Measurements from ENCODE around the gene SNX27.

Gene SNX27

DNA sequence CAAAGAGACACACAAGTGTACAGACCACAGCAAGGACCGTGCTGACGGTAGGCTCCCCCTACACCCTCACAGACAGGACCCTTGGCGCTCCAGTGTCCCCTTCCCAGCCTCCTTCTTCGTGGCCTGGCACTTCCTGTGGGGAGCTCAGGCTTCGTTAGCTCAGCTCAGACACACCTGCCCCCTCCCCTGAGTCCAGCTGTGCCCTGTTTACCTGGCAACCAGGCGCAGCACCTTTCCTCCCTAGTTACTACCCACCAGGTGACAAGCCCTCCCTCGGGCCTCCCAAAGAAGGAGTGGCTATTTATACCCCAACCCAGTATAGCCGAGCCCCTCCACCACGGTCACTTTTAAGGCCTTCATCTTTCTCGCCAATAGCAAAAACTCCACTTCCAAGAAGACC is 100.1 kb downstream of the SNX27 start:
- no peak overlapping the region for H3K4me3 ChIP-seq (ENCODE audit: low read length)
- TF ChIP-seq ZNF274 (IDR thresholded peaks at IDR 0.05; ENCODE audit: low read depth, low read length): no peak

DNA sequence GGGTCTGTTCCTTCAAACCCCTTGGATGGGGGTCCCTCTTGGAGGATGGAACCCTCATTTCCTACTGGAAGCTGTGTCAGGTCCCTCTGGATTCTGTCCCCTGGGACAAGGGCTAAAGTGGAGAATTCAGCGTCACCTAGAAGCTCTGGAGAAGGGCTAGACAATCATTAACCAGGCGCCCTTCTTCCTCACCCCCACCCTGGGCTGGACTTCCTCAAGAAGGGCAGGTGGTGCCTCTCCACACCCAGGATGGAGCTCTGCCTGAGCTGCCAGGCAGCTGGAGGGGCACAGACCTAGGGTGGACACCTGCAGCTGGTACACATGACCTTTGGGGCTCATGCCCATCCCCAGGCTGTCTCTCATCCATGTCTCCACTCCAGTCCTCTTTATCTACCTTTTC is 101.2 kb downstream of the SNX27 start:
- no peak for TF ChIP-seq ZNF274 (IDR thresholded peaks at IDR 0.05; ENCODE audit: low read depth, low read length)
- H3K4me3 ChIP-seq (ENCODE audit: low read length): no peak overlapping the region

DNA sequence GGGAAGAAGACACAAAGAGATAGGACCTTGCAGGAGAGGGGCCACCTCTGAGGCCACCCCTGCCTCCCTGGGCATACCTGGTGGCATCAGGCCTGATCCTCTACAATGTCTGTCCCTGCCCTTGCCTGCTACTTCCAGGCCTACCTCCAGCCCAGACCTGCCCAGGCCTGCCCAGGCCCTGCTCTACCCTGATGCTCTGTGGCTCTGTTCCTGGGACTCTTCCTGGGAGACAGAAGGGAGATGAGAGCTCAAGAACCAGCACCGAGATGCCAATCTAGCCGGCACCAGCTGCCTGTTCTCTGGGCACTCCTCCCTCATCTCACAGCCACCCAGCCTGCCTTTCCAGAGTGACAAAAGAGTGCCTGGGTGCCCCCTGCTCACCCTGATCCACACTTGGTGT is 102.0 kb downstream of the SNX27 start:
- TF ChIP-seq ZNF274 (IDR thresholded peaks at IDR 0.05; ENCODE audit: low read depth, low read length): no peak
- no peak overlapping the region for H3K4me3 ChIP-seq (ENCODE audit: low read length)

DNA sequence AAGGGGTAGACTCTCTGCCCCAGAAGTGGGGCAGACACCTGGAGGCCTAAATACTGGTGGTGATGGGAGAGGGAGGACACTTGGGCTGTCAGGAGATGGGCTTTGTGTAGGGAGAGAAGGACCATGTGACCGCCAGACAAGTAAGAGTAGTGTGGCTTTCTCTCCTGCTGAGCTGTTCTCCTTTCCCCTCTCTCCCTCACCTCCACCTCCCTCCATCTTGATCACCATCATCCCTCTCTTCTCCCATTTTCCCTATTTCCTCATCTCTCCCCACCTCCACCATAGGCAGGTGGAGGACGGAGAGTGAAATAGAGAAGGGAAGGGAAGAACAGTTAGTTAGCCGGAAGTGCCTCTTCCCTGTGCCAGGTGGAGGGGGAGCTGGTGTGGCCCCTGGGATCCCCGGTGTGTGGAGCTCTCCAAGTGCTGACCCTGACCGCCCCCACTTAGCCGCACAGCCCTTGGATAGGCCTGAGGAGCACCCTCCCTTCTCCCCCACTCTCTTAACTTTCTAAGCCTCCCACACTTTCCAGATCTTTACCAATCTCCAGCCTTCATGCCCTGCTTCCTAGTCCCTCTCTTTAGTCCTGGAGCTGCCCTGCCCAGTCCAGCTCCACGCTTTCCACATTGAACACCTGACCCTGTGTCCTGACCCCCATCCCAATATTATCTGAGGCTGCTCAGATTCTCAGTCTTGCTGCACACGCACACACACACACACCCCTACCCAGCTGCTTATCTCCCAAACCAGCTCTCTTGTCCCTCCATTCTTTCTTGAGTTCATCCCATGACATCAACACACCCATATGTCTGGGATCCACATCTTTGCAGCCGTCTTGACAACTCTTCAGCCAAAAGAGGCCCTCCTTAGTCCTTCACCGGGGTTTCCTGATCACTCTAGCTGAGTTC is 103.2 kb downstream of the SNX27 start:
- no peak overlapping the region for H3K4me3 ChIP-seq (ENCODE audit: low read length)
- no peak for TF ChIP-seq ZNF274 (IDR thresholded peaks at IDR 0.05; ENCODE audit: low read depth, low read length)

DNA sequence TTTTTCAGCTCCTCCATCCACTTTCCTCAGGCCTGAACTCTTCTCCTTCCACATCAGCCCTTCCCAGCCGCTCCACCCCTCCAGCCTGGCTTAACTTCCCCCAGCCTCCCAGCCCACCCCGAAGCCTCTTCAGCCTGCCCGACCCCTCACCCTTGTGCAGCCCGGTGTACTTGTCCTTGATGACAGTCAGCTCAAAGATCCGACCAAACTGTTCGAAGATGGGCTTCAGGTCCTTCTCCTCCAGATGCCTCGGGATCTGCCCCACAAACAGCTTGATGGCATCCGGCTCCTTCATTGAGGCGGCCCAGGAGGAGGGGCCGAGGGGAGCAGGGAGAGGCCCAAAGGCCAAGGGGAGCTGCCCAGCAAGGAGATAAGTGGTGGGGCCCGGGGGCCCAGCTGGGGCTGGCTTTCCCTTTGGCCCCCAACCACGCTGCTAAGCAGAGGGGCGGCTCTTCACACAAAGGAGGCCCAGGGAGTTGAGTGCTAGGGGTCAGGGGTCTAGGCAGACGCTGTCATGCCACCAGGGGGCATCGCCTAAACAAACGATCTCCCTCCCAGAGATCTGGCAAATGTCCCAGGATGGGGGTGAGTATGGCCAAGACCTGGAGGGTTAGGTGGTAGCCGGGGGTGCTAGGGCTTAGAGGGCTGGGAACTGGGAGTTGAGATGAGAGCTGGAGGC is 104.0 kb downstream of the SNX27 start:
- H3K4me3 ChIP-seq (ENCODE audit: low read length): no peak overlapping the region
- TF ChIP-seq ZNF274 (IDR thresholded peaks at IDR 0.05; ENCODE audit: low read depth, low read length): no peak

DNA sequence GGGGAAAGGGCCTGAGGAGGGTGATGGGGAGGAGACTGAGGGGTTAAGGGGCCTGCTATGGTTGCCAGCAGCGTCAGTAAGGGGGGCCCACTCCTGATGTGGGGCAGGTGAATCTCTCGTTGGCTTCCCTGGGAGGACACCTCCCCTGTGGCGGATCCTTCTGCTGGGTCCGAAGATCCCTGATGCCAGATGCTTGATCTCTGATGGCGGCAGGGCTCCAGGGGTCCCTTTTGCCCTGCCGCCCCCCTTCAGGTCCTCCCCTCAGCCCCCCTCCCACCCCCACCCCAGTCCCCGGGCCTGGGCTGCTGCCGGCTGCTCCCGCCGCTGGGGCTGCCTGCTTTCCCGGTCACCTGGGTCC is 104.5 kb downstream of the SNX27 start:
- H3K4me3 ChIP-seq (ENCODE audit: low read length): no peak overlapping the region
- no peak for TF ChIP-seq ZNF274 (IDR thresholded peaks at IDR 0.05; ENCODE audit: low read depth, low read length)

DNA sequence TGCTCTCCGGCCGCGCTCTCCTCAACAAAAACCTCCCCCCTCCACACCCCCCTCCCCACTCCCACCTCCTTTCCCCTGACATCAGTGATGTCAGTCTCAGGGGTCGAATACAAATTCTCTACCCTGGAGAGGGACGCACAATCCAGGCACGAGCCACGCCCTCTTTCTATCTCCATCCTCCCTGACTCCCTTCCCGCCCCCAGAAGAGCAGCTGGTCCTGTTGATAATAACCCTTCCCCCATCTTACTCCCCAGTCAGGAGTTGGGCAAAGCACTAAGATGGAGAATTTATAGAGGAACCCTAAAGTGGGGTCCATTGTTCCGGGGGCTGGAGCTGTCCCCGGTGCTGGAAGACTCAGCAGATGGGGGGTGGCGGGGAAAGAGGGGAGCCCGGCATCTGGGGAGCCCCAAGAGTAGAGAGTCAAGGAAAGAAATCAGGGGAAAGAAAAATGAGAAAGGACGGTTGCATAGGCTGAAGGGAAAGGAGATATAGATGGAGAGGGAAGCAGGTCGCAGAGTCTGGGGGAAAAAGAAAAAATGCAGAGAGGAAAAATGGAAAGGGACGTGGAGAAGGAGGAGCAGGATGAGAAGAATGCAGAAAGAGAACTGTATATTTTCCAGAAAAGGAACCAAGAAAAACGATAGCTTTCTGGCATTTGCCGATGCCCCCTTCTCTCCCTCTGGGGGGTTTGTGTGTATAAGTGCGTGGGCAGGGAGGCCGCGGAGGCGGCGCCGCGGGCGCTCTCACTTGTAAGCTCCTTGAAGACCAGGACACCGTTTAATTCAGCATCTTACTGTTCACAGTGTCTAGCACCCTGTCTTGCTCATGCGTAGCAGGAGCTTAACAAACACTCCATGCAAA is 105.2 kb downstream of the SNX27 start, which contains the start of gene CELF3:
TSS of gene CELF3 (minus strand) at position 33 of the 861 bp plus-strand sequence. CDS start 783 bp downstream, outside the sequence.
- TF ChIP-seq ZNF274 (IDR thresholded peaks at IDR 0.05; ENCODE audit: low read depth, low read length): no peak
- no peak within 1 kb of the TSS for H3K4me3 ChIP-seq (ENCODE audit: low read length)

DNA sequence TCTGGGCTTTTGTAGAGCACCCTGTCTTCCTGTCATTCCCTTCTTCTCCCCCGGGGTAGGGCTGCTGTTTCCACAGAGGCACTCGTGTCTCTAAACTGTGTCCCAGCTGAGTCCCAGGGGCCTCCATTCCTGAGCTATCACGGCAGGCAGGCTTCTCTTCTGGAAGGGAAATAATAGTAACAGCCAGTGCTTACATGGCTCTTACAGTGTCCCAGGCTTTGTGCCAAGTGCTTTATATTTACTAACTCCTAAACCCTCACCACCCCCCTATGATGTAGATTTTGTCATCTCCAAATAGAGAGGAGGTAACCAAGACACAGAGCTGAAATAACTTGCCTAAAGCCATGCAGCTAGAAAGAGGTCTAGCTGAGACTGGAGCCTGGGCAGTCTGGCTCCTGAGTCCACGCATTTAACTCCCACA is 106.2 kb downstream of the SNX27 start:
- no peak overlapping the region for H3K4me3 ChIP-seq (ENCODE audit: low read length)
- no peak for TF ChIP-seq ZNF274 (IDR thresholded peaks at IDR 0.05; ENCODE audit: low read depth, low read length)

DNA sequence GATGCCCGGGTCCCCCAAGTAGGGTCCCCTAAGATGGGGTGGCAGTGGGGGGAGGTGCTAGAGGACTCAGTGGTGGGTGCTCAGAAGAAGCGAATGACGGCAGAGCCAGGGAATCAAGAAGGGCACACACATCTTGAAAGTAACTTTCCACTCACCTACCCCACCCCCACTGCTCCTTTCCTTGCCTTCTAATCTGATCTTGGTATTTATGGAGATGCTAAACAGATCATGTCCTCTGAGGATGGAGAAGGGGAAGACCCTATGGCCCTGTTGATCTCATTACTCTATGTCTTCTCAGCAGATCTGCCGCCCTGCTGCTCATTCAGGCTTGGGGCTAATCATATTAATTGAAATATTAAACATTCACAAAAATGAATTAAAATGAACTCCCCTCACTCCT is 106.8 kb downstream of the SNX27 start:
- TF ChIP-seq ZNF274 (IDR thresholded peaks at IDR 0.05; ENCODE audit: low read depth, low read length): no peak
- H3K4me3 ChIP-seq (ENCODE audit: low read length): no peak overlapping the region

DNA sequence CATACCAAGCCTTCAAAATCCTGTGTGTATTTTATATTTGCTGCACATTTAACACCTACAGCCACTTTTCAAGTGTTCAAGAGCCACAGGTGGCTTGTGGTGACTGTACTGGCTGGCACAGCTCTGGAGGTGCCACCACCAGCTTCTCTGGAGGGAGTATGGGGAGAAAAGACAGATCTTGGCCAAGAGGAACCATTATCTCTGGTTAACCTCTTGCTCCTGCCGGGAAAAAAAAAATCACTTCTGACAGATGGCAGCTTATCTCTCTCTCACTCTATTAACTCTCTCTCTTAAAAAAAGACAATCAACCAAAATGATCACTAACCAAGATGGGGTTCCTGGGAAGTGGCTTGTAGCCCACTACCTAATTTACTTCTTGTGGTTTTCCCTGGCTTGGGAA is 108.3 kb downstream of the SNX27 start:
- H3K4me3 ChIP-seq (ENCODE audit: low read length): no peak overlapping the region; the same call in 1 of the 2 replicates
- TF ChIP-seq ZNF274 (IDR thresholded peaks at IDR 0.05; ENCODE audit: low read depth, low read length): no peak

DNA sequence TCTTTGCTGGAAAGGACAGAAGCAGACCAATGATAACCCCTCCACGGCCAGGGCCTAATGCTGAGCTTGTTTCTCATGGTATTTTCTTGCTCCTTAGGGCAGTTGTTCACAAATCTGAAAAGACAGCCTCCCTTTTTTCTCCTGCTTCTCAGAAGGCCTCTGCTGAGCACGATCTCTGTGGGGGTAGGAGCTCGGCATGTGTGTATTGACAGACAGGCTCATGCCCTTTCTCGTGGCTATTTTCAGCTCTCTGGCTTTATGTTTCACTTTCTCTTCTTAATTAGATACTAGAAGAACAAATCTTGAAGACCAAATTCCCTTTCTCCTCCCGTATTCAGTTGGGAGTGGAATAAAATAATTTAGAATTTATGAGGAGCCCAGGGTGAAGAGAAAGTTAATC is 108.7 kb downstream of the SNX27 start:
- TF ChIP-seq ZNF274 (IDR thresholded peaks at IDR 0.05; ENCODE audit: low read depth, low read length): no peak
- peak overlapping the region; percentile 71; the same call in 1 of the 2 replicates for H3K4me3 ChIP-seq (ENCODE audit: low read length)

DNA sequence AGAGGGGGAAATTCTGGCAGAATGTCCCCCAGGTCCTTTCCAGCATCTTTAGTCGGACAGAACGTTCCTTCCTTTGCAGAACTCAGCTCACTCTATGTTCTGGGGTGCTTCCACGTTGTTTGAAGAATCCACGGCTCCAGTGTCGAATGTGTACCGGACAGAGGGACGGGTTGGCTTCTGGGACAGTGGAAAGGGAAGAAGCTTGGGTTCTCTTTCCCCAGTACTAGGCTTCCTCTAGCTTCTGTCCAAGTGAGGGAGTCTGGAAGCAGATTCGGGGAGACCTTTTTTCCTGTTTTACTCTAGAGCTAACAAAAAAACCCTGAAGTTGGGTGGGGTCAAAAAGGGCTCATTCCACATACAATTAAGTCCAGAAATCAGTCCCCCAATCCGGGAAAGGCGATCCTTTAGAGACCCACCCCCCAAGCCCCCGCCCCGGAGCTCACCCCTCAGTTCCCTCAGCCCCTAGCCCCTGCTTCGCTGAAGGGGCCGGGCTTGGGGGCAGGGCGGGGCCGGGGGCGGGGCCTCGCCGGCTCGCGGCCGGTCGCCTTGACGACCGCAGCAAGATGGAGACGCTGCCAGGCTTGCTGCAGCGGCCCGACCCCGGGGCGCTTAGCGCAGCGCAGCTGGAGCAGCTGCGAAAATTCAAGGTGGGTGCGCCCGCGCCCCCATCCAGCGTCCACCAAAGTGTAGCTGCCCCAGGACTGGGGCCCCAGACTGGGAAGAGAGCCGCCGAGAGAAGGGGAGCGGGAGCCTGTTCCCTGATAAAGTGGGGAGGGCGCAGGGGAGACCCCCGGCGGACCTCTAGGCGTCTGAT is 109.3 kb downstream of the SNX27 start, which contains the start of gene RIIAD1:
TSS of gene RIIAD1 (plus strand) at position 549 of the 814 bp plus-strand sequence. CDS start at position 564, 15 bp downstream.
- no peak for TF ChIP-seq ZNF274 (IDR thresholded peaks at IDR 0.05; ENCODE audit: low read depth, low read length)

More for the DNA sequence above, 109.3 kb downstream of the SNX27 start, which contains the start of gene RIIAD1:
- peak within 1 kb of the TSS; percentile 71; the same call in 1 of the 2 replicates for H3K4me3 ChIP-seq (ENCODE audit: low read length)

Data from GM08714 (cell line).